ENCODE data around the gene RAB1B.

Gene RAB1B

DNA sequence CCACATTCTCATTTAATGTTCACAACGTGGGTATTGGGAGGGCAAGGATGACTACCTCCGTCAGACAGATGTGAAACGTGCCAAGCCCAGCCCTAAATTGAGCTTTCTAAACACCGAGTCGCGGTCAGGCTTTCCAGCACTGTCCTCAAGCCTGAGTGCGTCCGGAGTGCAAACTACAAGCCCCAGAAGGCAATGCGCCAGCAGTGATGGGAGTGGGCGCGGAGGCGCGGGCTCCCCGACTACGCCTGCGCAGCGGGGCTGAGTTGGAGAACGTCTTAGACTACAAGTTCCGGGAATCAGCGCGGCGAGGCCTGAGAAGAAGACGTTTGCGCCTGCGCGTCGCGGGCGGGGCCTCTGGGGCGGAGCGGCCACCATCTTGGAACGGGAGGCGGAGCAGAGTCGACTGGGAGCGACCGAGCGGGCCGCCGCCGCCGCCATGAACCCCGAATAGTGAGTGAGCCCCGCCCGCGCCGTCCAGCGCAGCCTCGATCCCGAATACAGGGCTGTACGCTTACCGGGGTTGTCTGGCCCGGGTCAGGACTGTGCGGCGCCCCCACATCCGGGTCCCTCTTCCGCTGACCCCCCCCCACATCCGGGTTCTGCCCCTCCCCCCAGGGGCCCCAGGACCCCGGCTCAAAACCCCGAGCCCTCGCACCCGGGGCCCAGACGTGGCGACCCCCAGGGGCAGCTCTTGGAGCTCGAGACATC is at the start of gene RAB1B:
RAB1B (plus strand) TSS at position 396 of the 708 bp plus-strand sequence; CDS start at position 437, 41 bp downstream.
- peak; percentile 100 for DNase-seq (ENCODE audit: low read depth)

DNA sequence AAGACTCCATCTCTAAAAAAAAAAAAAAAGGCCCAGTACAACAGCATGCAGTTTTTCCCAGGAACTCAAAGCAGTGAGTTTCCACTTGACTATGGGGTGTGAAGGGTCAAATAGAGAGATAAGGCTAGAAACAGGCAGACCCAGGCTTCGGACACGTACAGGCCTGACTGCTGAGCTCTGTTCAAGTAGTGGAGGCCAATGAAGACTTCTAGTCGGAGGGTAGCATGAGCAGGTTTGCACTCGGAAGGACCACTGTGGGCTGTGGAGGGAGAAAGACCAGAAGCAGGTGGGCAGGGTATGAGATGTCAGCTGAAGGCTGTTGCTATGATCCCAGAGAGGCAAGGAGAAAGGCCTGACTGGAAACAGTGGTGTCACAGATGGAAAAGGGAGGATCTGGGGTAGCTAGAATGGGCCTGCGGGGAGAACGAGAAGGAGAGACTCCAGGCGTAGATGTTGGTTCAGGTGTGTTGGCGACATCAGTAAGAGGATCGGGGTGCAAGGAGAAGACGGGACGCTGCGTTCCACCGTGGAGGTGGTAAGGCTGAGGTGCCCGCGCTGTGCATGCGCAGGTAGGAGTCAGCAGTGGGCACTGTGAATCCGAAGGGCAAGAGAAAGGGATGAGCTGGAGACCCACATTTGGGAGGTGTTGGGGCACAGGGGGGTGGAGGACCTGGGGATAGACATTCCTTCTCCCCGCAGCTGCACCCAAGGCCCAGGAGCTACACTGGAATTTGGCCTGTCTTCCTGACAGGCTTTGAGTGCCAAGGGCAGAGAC is 49.4 kb upstream of the RAB1B start:
- DNase-seq (ENCODE audit: low read depth) = no peak

DNA sequence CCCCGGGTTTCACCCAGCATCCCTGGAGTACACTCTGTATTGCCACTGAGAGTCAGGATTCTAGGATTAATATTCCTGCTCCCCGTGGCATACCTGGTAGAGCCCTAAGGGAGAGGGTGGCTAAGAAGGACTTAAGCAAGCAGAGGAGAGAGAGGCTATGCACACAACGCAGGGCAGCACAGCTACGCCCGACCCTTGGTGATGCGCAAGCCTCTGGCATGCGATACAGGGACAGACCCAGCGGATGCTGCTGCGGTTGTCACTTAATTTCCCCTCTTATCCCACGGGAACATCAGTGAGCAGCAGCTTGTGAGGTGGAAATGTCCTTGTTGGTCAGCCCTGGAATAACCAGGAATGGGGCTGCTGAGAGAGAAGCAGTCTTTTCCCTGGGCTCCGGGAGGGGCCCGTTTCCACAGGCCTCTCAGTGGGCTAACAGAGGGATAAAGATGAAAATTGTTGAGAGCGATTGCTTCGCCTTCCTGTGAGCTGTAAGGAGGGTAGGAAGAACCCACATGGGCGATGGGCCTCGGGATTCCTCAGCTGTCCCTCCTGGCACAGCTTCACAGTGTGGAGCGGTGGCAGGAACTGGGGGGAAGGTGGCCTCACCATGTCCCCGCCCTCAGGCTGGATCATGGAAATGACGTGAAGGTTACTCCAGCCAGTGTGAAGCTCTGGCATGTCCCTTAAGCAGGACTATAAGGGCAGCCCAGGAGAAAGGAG is 48.4 kb upstream of the RAB1B start:
- no peak for DNase-seq (ENCODE audit: low read depth)

DNA sequence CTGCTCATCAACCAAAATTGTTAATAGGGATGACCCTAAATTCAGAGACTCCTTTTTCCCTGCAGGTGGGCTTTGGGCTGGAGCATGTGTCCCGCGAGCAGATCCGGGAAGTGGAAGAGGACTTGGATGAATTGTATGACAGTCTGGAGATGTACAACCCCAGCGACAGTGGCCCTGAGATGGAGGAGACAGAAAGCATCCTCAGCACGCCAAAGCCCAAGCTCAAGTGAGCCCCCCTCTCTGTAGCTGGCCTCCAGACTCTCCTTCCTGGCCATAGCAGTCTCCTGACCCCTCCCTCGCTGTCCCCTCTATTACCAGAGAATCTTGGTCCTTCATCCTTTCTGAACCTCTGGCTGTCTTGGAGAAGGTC is 47.9 kb upstream of the RAB1B start:
- no peak for DNase-seq (ENCODE audit: low read depth)

DNA sequence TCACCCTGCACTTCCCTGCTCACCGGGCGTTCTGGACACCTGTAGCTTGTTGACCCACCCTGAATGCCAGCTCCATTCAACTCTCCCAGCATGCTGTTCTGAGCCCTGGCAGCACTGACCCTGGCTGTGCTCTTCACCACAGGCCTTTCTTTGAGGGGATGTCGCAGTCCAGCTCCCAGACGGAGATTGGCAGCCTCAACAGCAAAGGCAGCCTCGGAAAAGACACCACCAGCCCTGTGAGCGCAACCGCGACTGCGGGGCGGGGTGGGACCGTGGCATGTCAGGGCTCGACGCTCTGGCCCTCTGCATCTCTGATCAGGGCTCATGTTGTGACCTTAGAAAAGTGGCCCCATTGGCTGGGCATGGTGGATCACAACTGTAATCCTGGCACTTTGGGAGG is 47.4 kb upstream of the RAB1B start:
- DNase-seq (ENCODE audit: low read depth) = no peak

DNA sequence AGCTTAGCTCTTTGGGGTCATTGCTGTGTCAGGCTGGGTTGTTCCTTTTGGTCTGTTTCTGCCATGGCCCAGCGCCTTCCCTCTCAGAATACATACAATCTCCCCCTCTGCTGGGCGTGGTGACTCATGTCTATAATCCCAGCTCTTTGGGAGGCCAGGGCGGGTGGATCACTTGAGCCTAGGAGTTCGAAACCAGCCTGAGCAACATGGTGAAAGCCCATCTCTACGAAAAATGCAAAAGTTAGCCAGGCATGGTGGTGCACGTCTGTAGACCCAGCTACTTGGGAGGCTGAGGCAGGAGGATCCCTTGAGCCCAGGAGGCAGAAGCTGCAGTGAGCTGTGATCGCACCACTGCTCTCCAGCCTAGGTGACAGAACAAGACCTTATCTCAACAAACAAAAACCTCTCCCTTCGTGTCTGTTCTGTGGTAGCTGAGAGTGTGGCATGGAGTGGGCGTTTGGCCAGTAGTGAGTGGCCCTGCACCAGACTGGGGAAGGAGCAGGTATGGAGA is 46.7 kb upstream of the RAB1B start:
- DNase-seq (ENCODE audit: low read depth) = no peak

DNA sequence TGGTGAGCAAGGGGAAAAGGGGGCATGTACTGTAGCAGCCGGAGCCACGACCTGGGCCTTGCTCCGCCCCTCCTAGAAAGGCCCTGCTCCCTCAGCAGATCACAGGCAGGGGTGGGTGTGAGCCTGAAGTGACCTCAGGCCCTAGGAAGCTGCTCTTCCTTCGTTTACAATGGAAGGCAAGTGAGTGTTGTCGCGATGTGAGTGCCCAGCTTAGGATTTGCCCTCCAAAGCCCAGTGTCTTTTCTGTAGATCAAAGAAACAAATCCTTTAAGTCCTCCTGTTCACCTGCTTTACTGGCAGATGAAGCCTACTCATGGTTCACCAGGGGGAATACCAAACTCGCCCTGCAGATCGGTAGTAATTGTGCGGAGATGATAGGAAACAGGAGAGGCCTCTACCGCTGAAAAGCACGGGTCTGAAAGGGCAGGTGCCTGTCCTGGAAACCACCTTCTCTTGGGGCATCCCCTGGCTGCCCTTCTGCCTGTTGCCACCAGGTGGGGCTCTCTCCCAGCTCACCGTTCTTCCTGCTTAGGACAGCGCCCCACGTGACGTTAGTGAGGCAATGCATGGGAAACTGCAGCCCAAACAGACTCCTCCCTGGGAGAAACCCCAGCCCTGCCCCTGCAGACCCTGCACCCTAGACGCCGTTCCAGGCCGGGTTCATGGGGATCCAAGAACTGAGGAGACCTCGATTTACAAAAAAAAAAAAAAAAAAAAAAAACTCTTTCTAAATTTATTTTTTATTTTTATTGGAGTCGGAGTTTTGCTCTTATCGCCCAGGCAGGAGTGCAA is 45.9 kb upstream of the RAB1B start:
- peak; percentile 85 for DNase-seq (ENCODE audit: low read depth)

DNA sequence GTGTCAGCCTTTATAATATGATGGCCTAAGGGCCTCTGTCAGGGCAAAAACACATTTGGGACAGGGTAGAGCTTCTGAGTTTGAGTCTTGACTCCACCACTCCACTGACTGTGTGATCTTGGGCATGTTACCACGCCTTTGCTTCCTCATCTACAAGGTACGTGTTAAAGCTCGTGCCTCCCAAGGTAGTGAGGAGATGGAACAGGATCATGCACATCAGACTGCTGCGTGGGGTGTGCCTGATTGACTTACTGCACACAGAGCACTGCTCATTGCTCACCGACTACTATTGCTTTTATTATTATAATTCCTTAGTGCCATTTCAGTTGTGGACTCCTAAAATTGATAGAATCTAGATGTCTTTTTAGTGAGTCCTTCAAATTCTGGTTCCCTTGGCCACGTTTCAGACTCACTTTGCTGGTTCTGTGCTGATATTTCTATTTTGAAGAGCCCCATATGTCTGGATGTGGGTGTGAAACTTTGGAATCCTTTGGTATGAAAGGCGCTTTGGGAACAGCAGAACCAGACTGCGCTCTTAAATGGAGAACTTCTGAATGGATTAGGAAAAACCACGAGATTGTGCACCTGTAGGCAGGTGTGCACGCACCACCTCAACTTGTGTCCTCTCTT is 44.1 kb upstream of the RAB1B start:
- DNase-seq (ENCODE audit: low read depth) = no peak

DNA sequence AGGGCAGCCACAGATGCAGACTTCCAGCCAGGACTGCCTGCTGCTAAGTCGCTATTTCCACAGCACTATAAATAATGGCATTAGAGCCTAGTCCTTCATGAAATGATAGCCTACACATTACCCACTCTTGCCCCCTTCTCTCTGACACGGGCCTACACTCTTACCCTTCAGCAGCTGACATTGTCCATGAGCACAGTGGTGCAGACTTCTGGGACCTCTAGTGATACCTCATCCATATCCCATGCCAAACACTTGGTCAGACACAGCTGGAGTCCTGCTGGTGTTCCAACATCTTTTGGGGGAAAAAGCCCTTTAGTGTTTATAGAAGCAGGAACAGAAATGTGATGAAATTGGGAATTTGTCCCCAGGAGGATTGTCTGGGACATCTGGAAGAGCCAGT is 43.4 kb upstream of the RAB1B start:
- no peak for DNase-seq (ENCODE audit: low read depth)

DNA sequence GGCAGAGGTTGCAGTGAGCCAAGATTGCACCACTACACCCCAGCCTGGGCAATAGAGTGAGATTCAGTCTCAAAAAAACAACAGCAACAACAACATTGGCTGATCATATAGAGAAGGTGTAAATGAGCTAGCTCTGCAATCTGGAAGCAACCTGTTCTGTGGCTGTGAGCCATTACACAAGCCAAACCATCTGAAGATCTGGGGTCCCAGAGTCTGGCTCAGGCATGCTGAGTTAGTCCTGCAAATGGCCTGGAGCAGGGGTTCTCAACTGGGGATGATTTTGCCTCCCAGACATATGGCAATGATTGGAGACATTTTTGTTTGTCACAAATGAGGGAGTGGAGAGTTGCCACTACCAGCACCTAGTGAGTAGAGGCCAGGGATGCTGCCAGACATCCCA is 42.3 kb upstream of the RAB1B start:
- DNase-seq (ENCODE audit: low read depth) = no peak

DNA sequence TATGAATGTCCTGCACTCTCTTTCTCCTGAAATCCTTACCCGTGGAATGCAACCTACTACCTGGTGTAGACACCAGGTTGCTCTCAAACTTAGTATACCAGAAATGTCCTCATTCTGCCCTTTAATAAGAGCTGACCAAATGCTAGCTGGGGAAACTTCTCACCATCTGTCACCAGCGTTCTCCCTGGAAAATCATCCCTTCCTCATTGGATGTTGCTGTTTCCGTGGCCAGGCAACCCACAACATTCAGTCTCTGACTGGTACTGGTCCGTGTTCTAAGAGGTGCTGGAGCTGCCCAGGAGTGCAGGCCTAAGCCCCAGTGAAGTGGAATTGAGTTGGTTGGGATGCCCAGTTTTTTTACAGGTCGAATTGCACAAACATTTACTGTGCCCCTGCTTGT is 40.7 kb upstream of the RAB1B start:
- no peak for DNase-seq (ENCODE audit: low read depth)

DNA sequence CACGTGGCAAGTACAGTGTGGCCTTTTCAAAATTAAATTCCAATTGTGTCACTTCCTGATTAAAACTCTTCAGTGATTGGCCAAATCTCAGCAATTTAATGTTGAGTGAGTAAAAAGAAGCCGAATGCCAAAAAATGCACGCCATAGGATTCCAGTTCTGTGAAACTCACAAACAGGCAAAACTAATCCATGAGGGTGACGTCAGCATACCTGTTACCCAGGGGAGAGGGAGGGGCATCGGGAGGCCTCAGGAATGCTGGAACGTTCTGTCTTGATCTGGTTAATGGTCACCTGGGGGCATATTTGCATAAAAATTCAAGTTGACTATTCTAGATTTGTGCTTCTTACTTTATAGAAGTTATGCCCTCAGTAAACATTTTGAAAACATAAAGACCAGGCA is 39.9 kb upstream of the RAB1B start:
- no peak for DNase-seq (ENCODE audit: low read depth)

DNA sequence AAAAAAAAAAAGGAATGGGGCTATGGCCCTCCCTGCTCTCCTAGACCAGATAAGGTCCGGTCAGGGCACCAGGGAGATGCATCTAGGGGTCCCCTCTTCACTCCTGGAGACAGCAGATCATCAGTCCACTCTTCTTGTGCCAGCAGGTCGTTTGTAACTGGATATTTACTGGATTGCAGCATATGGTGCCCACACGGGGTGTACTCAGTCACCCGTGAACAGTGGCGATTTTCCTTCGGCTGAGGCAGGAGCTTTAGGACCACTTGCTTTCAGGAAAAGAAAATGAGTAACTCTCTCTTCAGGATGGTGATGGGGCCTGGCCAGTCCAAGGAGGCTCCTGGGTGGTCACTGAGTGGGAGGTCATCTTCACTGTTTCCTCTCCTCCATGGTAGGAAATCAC is 38.3 kb upstream of the RAB1B start:
- no peak for DNase-seq (ENCODE audit: low read depth)

DNA sequence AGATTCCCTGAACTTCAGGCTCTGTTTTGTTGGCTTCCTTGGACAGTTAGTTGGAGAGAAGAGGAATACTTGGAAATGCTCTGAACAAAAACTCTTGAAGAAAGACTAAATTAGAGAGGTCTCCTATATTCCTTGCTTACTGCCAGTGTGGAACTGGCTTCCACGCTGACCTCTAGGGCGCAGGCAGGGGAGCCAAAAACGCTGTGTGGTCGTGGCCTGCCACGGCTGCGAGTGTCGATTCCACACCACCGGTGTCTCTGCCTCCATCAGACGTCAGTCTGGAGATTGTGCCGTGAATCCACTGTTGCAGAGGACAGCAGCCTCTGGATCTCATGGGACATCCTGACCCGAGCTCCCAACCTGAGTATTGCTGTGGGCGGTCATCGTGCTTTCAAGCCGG is 37.5 kb upstream of the RAB1B start:
- no peak for DNase-seq (ENCODE audit: low read depth)

DNA sequence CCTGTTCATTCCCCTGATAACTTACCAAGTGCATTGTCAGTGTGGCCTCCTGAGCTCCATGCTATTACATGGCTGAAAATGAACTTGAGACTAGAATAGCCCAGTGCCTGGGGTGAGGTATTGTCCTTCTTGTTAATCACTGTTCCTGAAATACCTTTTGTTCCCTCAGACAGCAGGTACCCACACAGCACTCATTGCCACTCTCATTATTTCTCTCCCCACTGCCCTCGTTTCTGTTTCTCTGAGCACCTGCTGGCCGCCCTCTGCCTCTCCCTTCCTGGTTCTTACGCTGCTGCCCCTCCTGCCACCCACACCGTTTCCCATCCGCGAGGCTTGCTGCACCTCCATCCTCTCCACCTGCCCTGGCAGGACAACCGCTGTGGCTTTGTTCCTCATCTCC is 36.9 kb upstream of the RAB1B start:
- DNase-seq (ENCODE audit: low read depth) = no peak

DNA sequence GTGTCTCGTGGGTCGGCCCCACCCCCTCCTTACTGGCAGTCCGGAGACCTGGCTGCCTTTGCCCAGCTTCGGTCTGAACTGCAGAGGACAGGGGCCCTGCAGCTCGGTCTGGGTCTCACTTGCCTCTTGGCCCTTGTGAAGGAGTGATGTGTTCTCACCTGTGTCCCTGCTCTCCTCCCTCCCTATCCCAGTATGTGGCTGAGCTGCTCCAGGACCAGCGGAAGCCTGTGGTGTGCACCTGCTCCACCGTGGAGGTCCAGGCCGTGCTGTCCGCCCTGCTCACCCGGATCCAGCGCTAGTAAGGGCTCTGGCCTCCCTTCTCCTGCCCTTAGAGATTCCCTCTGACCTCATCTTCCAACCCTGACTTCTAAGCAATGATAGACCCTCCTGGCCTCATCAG is 35.7 kb upstream of the RAB1B start:
- no peak for DNase-seq (ENCODE audit: low read depth)

DNA sequence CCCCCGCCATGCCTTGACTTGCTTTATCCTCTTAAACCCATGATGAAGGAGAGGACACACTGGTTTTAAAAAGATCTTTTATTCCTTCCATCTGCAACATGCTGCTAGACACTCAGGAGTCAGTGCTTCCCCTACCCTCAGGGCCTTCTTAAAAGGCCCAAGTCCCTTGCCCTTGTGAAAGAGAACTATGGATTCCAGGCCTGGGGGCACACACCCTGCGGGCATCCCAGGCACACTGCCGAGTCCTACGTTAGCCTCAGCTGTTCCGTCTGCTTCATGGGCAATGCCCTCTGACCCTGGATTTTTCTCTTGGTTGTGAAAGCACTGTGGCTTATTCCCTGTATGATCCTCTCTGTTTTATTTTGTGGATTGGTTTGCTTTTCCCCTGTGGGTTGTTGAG is 35.1 kb upstream of the RAB1B start:
- no peak for DNase-seq (ENCODE audit: low read depth)

DNA sequence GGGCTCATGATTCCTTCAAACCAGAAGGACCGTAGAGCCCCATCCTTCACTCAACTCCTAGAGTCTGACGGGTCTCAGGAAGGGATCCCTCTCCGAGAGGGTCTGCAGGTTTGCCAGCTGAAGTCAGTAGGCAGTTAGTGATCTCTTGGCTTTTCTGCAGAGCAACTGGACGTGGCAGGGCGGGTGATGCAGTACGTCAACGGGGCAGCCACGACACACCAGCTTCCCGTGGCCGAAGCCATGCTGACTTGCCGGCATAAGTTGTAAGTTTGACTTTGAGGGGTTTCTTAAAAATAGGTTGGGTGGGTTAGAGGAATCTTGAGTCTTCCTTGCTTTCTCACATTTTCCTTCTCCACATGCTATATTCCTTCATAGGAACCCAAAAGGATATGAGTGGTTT is 33.3 kb upstream of the RAB1B start:
- DNase-seq (ENCODE audit: low read depth) = no peak

DNA sequence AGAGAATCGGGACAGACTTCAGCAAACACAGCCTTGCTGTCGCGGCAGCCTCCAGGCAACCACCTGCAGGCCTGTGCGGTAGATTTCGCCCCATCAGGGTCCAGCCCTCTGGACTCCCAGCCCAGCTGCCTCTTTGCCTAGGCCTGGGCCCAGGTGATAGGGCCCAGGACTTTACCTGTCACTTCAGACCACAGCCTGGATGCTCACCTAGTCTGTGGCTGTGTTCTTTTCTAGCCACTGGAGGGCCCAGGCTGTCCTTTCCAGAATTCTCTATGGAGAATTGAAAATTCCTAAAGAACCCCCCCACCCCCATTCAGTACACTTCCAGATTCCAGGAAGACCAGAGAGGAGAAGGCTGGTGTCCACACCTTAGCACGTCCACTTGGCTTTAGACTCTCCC is 30.6 kb upstream of the RAB1B start:
- no peak for DNase-seq (ENCODE audit: low read depth)

DNA sequence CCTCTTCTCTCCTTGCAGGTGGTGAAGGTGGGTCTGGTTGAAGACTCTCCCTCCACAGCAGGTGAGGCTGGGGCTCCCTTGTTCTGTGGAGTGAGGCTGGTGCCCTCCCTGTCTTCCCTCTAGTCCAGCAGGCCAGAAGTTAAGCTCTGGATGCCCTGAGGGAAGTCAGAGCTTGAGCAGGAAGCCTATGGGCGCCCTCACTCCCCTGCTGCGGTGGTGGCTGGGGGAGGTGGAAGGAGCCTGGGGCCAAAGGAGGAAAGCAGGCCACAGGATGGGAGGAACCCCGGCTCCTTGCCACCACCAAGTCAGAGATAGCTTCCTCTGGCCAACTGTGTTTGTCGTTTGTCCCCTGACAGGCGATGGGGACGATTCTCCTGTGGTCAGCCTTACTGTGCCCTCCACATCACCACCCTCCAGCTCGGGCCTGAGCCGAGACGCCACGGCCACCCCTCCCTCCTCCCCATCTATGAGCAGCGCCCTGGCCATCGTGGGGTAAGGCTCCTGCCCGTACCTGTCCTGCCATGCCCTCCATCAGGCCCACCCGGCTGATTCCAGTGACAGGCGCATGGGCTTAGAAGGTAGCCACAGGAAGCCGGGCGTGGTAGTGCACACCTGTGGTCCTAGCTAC is 29.5 kb upstream of the RAB1B start:
- DNase-seq (ENCODE audit: low read depth) = no peak

DNA sequence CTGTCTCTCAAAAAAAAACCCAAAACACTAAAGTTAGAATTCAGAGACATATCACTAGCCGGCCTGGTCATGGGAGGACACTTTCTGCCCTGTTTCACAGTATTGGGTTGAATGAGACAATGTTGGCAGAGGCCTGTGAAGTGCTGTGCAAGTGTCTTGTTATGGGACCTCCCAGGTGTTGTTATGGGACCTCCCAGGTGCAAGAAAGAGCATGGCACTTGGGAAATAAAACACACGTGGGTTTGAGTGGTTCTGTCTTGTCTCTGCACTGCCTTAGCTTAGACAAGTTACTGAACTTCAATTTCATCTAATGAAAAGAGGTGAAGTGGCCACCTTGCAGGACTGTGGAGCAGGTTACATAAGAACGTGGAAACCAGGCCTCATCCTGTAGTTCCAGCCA is 28.9 kb upstream of the RAB1B start:
- no peak for DNase-seq (ENCODE audit: low read depth)
